GM18498 (cell line): ENCODE results near the gene PPP4R4.
"Not testable (repeated sequence)": the region's sequence is repeated elsewhere in the genome, so short reads cannot be mapped to it uniquely, and the experiment has no call there.

Experiments used
- ATAC-seq: cut with Tn5 transposase; IDR thresholded peaks from one replicate; pipeline ENCODE4 v1.9.1; 2021; ENCODE audit warnings: mild to moderate bottlenecking, moderate library complexity; ENCODE audit not compliant: unreplicated experiment

Gene PPP4R4

DNA sequence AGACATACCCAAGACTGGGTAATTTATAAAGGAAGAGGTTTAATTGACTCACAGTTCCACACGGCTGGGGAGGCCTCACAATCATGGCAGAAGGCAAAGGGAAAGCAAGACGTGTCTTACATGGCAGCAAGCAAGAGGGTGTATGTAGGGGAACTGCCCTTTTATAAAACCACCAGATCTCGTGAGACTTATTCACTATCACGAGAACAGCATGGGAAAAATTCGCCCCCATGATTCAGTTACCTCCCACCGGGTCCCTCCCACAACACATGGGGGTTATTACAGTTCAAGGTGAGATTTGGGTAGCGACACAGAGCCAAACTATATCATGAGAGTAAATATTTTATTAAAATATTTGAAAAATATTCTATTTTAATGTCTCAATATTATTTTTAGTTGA lies 94.5 kb downstream of the PPP4R4 start:
- ATAC-seq = not testable (repeated sequence)

DNA sequence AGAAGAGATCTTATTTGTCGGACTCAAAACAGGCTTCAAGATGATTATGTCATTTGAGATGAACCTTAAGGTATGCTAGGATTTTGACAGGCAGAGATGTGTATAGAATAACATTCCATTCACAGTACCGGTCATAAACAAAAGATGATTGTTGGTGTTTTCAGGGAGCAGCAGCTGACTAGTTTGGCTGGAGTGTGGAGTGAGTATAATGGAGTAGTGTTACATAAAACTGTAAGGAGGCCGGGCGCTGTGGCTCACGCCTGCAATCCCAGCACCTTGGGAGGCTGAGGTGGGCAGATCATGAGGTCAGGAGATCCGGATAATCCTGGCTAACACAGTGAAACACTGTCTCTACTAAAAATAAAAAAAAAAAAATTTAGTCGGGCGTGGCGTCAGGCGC lies 95.0 kb downstream of the PPP4R4 start:
- ATAC-seq = no peak

- ATAC-seq = not testable (repeated sequence)
Measured at GRCh38 chr14:94276898-94277561, 102.9 kb downstream of the PPP4R4 start.

- no peak for ATAC-seq
Measured at GRCh38 chr14:94278731-94279130, 104.6 kb downstream of the PPP4R4 start.

- no peak for ATAC-seq
Measured at GRCh38 chr14:94282991-94283723, 109.0 kb downstream of the PPP4R4 start.

GRCh38 chr14:94284221-94284620 lies 110.1 kb downstream of the PPP4R4 start:
- no peak for ATAC-seq

DNA sequence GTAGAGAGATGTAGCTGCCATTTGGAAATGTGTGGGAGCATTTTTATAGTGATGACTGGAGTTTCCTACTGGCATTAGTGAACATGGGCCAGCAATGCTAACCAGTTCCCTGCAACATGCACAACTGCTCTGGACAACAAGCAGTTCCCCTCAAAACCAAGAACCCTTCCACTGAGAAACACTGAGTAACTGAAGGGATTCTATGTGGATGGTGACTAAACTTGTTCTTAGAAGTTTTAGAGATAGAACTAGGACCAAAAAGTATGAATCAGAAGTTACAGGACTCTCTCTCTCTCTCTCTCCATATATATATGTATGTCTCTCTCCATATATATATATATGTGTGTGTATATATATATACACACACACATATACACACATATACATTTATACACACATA lies 111.0 kb downstream of the PPP4R4 start:
- no peak for ATAC-seq

- no peak for ATAC-seq
Measured at GRCh38 chr14:94288610-94289465, 114.7 kb downstream of the PPP4R4 start.

- ATAC-seq = no peak
Measured at GRCh38 chr14:94290197-94290596, 116.1 kb downstream of the PPP4R4 start.

DNA sequence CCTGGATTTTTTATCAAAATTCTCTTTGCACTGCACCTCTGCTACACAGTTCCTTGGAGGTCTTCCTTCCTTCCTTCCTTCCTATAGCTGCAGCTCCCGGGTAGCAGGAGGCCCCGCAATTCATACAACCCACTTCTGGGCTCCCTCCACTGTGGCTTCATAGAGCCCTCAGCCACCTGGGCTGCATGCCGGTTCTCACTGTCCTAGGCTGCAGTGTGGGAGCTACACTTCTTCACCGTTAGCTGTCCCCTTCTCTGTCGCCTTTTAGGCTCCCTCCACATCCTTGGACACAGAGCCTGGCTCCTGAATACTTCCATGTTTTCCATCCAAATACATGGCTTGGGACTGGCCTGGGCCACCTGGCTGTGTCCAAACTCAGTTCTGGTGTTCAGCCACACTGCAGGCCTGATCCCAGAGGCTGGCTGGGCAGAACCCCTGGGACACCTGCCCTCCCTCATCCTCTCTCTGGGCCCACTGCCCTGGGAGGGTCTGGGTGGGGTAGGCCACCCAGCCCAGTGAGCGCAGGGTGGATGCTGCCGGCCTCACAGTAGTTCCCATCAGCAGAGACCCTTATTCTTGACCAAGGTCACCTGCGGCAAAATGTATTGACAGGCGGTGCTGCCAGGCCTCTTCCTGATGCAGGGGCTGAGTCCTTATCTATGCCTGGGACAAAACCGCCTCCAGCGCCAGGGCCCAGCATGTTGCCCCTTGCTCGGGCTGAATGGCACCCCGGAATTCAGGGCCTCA lies 117.2 kb downstream of the PPP4R4 start:
- no peak for ATAC-seq

DNA sequence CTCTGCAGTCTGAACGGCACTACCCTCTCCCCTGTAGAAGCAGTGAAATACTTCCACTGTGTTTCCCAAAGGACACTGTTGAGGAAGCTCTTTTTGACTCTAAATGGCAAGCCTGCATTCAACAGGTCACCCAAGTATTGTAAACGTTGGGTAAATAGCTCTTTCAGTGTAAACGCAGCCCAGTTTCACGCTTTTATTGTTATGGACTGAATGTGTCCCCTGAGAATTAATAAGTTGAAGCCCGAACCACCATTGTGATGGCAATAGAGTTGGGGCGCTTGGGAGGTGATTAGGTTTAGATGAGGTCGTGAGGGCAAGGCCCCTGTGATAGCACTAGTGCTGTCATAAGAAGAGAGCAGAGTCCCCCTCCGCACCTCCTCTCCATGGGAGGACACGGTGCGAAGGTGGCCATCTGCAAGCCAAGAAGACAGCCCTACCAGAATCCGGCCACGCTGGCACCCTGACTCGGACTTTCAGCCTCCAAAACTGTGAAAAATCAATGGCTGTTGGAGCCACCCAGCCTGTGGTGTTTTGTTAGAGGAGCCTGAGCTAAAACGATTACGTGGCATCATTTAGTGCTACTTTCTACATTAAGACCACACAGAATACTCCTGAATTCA lies 117.9 kb downstream of the PPP4R4 start:
- no peak for ATAC-seq

DNA sequence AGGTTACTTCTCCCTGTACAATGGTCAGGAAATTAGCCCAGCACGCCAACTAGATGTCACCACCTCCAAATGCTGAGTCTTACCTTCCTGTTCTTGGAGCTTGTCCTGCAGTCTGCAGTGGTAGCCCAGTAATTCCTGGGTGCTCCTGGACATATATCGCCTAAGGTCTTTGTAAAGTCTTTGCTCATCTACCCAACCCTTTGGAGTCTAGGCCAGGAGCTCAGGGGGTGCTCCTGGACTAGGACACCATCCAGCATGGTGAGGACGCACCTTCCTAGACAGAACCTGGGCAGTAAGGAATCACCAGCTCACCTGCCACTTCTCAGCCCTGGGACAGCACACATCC lies 118.4 kb downstream of the PPP4R4 start:
- no peak for ATAC-seq

DNA sequence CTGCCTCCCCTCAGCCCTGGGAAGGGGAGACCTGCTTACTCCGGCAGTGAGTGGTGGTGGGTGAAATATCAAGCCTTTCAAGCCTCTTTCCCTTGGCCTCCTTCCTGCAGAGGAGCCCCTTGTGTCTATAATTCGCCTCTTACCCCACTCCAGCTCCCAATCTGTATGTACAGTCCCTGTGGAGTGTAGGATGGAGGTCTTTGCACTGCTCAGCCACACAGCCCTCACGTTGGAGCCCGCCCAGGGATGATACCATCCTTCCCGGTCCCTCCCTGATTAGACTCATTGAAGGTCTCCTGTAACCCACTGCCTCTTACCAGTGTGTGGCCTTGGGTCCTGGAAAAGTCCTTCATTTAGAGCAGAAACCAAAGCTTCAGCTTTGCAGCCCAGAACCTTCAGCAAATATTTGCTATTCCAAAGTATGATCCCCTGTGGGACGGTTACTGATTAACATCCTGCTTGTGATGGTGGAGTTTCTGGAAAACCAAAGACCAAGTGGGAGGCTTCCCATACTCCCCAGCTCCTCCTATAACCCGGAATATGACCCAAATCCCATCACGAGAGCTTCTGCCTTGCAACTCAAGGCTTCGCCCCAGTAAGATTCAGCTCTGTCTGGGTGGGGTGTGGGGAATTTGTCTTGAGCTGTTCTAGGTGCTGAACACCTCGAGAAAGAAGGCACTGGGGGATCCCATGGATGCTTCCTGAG lies 118.9 kb downstream of the PPP4R4 start, which contains the start of gene SERPINA10:
TSS of gene SERPINA10 (minus strand) at position 397 of the 706 bp plus-strand sequence. CDS start 2,675 bp downstream, outside the sequence.
- no peak for ATAC-seq

GRCh38 chr14:94293578-94293924 lies 119.4 kb downstream of the PPP4R4 start:
- ATAC-seq = no peak

DNA sequence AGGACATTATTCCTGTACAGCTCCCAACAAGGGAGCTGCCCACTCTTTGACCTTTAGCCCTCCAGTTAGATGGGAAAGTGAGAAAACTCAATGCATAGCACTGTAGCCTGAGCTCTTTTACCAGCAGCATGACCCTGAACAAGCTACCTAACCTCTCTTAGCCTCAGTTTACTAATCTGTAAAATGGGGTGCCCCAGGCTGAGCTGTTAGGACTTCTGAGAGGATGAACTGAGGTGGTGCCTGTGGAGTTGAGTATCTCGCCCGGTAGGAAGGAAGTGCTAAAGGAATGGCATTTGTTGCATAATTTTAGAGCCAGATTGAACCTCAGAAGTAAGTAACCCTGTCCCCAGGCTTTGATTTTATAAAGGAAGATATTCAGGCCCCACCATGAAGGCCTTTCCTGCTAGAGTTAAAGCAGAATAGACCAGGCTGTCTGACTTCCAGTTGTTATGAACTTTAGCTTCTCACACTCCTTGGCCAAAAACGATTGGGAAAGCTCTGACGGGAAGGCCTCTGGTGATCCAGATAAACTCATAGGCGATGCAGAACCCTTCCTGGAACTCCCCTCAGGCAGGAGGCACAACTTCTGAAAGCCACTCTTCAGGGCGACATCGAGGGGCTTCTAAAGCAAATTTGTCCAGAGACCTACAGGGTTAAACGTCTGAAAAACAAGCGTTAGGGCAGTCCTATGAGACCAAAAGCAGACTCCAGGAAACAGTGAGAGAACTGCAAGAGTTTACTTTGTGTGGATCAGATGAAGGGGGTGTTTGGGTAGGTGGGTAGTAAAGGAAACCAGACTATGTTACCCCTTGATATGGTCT lies 121.4 kb downstream of the PPP4R4 start:
- ATAC-seq = no peak

GRCh38 chr14:94296181-94296545 lies 122.0 kb downstream of the PPP4R4 start:
- ATAC-seq = not testable (repeated sequence)

DNA sequence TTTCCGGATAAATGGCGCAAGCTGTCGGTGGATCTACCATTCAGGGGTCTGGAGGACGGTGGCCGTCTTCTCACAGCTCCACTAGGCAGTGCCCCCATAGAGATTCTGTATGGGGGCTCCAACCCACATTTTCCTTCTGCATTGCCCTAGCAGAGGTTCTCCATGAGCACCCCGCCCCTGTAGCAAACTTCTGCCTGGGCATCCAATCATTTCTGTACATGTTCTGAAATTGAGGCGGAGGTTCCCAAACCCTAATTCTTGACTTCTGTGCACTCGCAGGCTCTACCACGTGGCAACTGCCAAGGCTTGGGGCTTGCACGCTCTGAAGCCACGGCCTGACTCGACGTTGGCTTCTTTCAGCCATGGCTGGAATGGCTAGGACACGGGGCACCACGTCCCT lies 124.0 kb downstream of the PPP4R4 start:
- no peak for ATAC-seq

GRCh38 chr14:94303111-94303510 lies 129.0 kb downstream of the PPP4R4 start:
- no peak for ATAC-seq

- ATAC-seq = no peak
Measured at GRCh38 chr14:94304243-94304642, 130.1 kb downstream of the PPP4R4 start.
